H1 (cell line): ENCODE results near the gene ZNF415. TPM values are rescaled to one million over a fixed set of nuclear protein-coding genes. Genes with fewer than 3 reads are reported as not detected.

ENCODE experiments used
- CTCF ChIA-PET: fragments of 300-600 bp; sonication (Branson Sonifier 250); formaldehyde crosslinking; loops from one replicate; lab custom pipeline; 2021; ENCODE audit not compliant: partially characterized antibody; lab: Charles Lee
- POLR2A ChIA-PET: fragments of 300-600 bp; sonication (Branson Sonifier 250); formaldehyde crosslinking; loops from one replicate; lab custom pipeline; 2021; ENCODE audit warnings: inconsistent platforms; ENCODE audit not compliant: partially characterized antibody; lab: Charles Lee
- DNase-seq, 2 experiments: peaks; one replicate each; pipeline versions ENCODE4 v3.0.0 to v3.0.0-alpha.2; 2010 to 2022; ENCODE audit warnings: low spot score in 2 of 2, low read depth in 1 of 2, mixed read lengths in 1 of 2
- FAIRE-seq: peaks from 2 replicates; lab custom pipeline; 2011; peaks lifted over from hg19 to GRCh38; lab: Jason Lieb, UNC
- H2AFZ ChIP-seq: 2 replicates; pipeline ENCODE4 v1.8.1; 2012; ENCODE audit warnings: low read length, inconsistent platforms
- H2AK5ac ChIP-seq: 2 replicates; pipeline ENCODE4 v1.6.1; 2013; ENCODE audit warnings: low read depth, low read length
- H2BK120ac ChIP-seq: replicated peaks from 2 replicates; pipeline ENCODE3; 2013; ENCODE audit warnings: low read depth, low read length, inconsistent platforms
- H2BK12ac ChIP-seq: 2 replicates; pipeline ENCODE4 v1.6.1; 2013; ENCODE audit warnings: low read depth, low read length
- H2BK15ac ChIP-seq: 2 replicates; pipeline ENCODE4 v1.6.1; 2013; ENCODE audit warnings: low read length
- H2BK20ac ChIP-seq: 2 replicates; pipeline ENCODE4 v1.6.1; 2013; ENCODE audit warnings: low read length
- H2BK5ac ChIP-seq: 2 replicates; pipeline ENCODE4 v1.6.1; 2013; ENCODE audit warnings: low read depth, low read length
- H3K14ac ChIP-seq: 2 replicates; pipeline ENCODE4 v1.6.1; 2013; ENCODE audit warnings: inconsistent platforms; ENCODE audit not compliant: insufficient read length
- H3K18ac ChIP-seq: 2 replicates; pipeline ENCODE4 v1.6.1; 2013; ENCODE audit warnings: low read length; ENCODE audit errors: extremely low read depth
- H3K23ac ChIP-seq: 2 replicates; pipeline ENCODE4 v1.6.1; 2013; ENCODE audit warnings: inconsistent platforms; ENCODE audit not compliant: insufficient read length
- H3K23me2 ChIP-seq: 2 replicates; pipeline ENCODE4 v1.6.1; 2013; ENCODE audit warnings: low read depth, low read length
- H3K27ac ChIP-seq: 2 replicates; pipeline ENCODE4 v1.6.1; 2011; ENCODE audit warnings: low read depth, low read length, inconsistent platforms
- H3K27me3 ChIP-seq, 4 experiments: replicated peaks in 1 of 4; 1 replicate in 1 of 4; 2 replicates in 3 of 4; pipeline versions ENCODE4 v1.6.1 to v1.8.1; 2011 to 2013; ENCODE audit warnings: low read length in 3 of 4, mild to moderate bottlenecking in 3 of 4, inconsistent platforms in 2 of 4, mixed read lengths in 2 of 4, moderate library complexity in 1 of 4; ENCODE audit not compliant: control insufficient read depth in 3 of 4, insufficient read depth in 3 of 4; ENCODE audit errors: extremely low read depth in 1 of 4
- H3K36me3 ChIP-seq, 4 experiments: 2 replicates each; pipeline versions ENCODE4 v1.6.1 to v1.8.1; 2011 to 2013; ENCODE audit warnings: mild to moderate bottlenecking in 4 of 4, low read length in 3 of 4, moderate library complexity in 2 of 4, control low read depth in 1 of 4, inconsistent platforms in 1 of 4; ENCODE audit not compliant: insufficient read depth in 4 of 4, control insufficient read depth in 2 of 4
- H3K4ac ChIP-seq: replicated peaks from 2 replicates; pipeline ENCODE3; 2013; ENCODE audit warnings: low read length, low read depth, mixed read lengths, inconsistent platforms; ENCODE audit not compliant: insufficient read length
- H3K4me1 ChIP-seq, 4 experiments: replicated peaks in 1 of 4; 1 replicate in 1 of 4; 2 replicates in 3 of 4; pipeline versions ENCODE4 v1.6.1 to v1.8.1; 2011 to 2013; ENCODE audit warnings: low read length in 3 of 4, inconsistent platforms in 2 of 4, mixed read lengths in 1 of 4; ENCODE audit not compliant: insufficient read depth in 4 of 4, control insufficient read depth in 3 of 4
- H3K4me2 ChIP-seq, 2 experiments: 2 replicates each; pipeline versions ENCODE4 v1.6.1 to v1.8.1; 2011 to 2013; ENCODE audit warnings: low read depth in 2 of 2, low read length in 2 of 2, control low read depth in 1 of 2, inconsistent platforms in 1 of 2, mild to moderate bottlenecking in 1 of 2; ENCODE audit not compliant: insufficient read depth in 1 of 2
- H3K4me3 ChIP-seq, 4 experiments: fragments of 200-600, 300-600 bp in 1 of 4; sonication (generic), shearing (Covaris generic), sonication (Bioruptor Twin) in 1 of 4; 2 replicates each; pipeline versions ENCODE4 v1.5.1 to v1.8.1; 2011 to 2016; ENCODE audit warnings: low read length in 4 of 4, low read depth in 3 of 4, control low read depth in 2 of 4, inconsistent platforms in 2 of 4, mild to moderate bottlenecking in 2 of 4, mixed read lengths in 1 of 4, moderate library complexity in 1 of 4; ENCODE audit not compliant: insufficient read depth in 2 of 4; ENCODE audit errors: extremely low read depth in 1 of 4
- H3K56ac ChIP-seq: replicated peaks from 2 replicates; pipeline ENCODE3; 2013; ENCODE audit warnings: low read depth, mild to moderate bottlenecking, mixed read lengths, low read length, inconsistent platforms; ENCODE audit not compliant: insufficient read length
- H3K79me1 ChIP-seq: 2 replicates; pipeline ENCODE4 v1.6.1; 2013; ENCODE audit warnings: low read depth, low read length, control low read depth
- H3K79me2 ChIP-seq, 2 experiments: 2 replicates each; pipeline versions ENCODE4 v1.6.1 to v1.8.1; 2012 to 2013; ENCODE audit warnings: low read length in 2 of 2, mild to moderate bottlenecking in 2 of 2, inconsistent platforms in 1 of 2; ENCODE audit not compliant: insufficient read depth in 2 of 2, control insufficient read depth in 1 of 2
- H3K9ac ChIP-seq, 4 experiments: replicated peaks in 1 of 4; 1 replicate in 1 of 4; 2 replicates in 3 of 4; pipeline versions ENCODE4 v1.6.1 to v1.8.1; 2011 to 2013; ENCODE audit warnings: low read depth in 3 of 4, low read length in 3 of 4, control low read depth in 2 of 4, mild to moderate bottlenecking in 2 of 4, moderate library complexity in 2 of 4, inconsistent platforms in 1 of 4; ENCODE audit errors: extremely low read depth in 1 of 4
- H3K9me3 ChIP-seq, 2 experiments: 2 replicates each; pipeline versions ENCODE4 v1.6.1 to v1.8.1; 2012 to 2013; ENCODE audit warnings: mild to moderate bottlenecking in 2 of 2, moderate library complexity in 2 of 2, control low read depth in 1 of 2, inconsistent platforms in 1 of 2, low read depth in 1 of 2, low read length in 1 of 2, mixed read lengths in 1 of 2; ENCODE audit not compliant: insufficient read depth in 2 of 2
- H4K20me1 ChIP-seq, 2 experiments: replicated peaks in 1 of 2; 2 replicates each; pipeline versions ENCODE3 to v1.8.1; 2011 to 2013; ENCODE audit warnings: inconsistent platforms in 2 of 2, low read length in 2 of 2, mild to moderate bottlenecking in 1 of 2; ENCODE audit not compliant: insufficient read depth in 2 of 2, control insufficient read depth in 1 of 2
- H4K5ac ChIP-seq: 2 replicates; pipeline ENCODE4 v1.6.1; 2013; ENCODE audit warnings: low read length, low read depth, mixed read lengths, inconsistent platforms; ENCODE audit not compliant: insufficient read length
- H4K8ac ChIP-seq: 2 replicates; pipeline ENCODE4 v1.8.0; 2013; ENCODE audit warnings: mild to moderate bottlenecking, moderate library complexity, low read length, inconsistent platforms; ENCODE audit not compliant: insufficient read depth; ENCODE audit errors: extremely low read depth
- H4K91ac ChIP-seq: replicated peaks from 2 replicates; pipeline ENCODE3; 2013; ENCODE audit warnings: low read length, mixed read lengths, inconsistent platforms; ENCODE audit not compliant: insufficient read length
- CBX8 ChIP-seq: fragments of 300-800, 300-1000 bp; sonication (generic); IDR thresholded peaks from 2 replicates; pipeline ENCODE4 v1.7.1; 2016; ENCODE audit warnings: low read depth, low read length, borderline replicate concordance
- E2F6 ChIP-seq: IDR thresholded peaks from 2 replicates; pipeline ENCODE4 v1.6.1; 2012; ENCODE audit warnings: inconsistent platforms
- FOSL1 ChIP-seq: IDR thresholded peaks from 2 replicates; pipeline ENCODE4 v1.6.1; 2011; ENCODE audit warnings: mild to moderate bottlenecking, low read depth, low read length, moderate library complexity; ENCODE audit not compliant: insufficient read depth
- GTF2F1 ChIP-seq: IDR thresholded peaks from 2 replicates; pipeline ENCODE4 v1.6.1; 2012; ENCODE audit warnings: low read depth, low read length, improper control_type of control experiment, borderline replicate concordance
- HDAC6 ChIP-seq: IDR thresholded peaks from one replicate; pipeline ENCODE4 v1.7.1; 2012; ENCODE audit warnings: low read depth, mild to moderate bottlenecking, inconsistent platforms, low read length, moderate library complexity
- NANOG ChIP-seq: IDR thresholded peaks from 2 replicates; pipeline ENCODE4 v1.6.1; 2011; ENCODE audit warnings: low read length, low read depth, mild to moderate bottlenecking, inconsistent platforms; ENCODE audit not compliant: insufficient read depth, poor library complexity, severe bottlenecking
- RXRA ChIP-seq: IDR thresholded peaks from 2 replicates; pipeline ENCODE4 v1.6.1; 2011; ENCODE audit warnings: low read depth, mild to moderate bottlenecking, low read length, moderate library complexity; ENCODE audit not compliant: insufficient read depth
- SIX5 ChIP-seq: IDR thresholded peaks from 2 replicates; pipeline ENCODE4 v1.6.1; 2011; ENCODE audit warnings: mild to moderate bottlenecking, low read depth, low read length
- SP4 ChIP-seq: IDR thresholded peaks from 2 replicates; pipeline ENCODE4 v1.6.1; 2012; ENCODE audit warnings: low read length, inconsistent platforms
- TAF7 ChIP-seq: optimal IDR thresholded peaks from 2 replicates; pipeline ENCODE3; 2011; ENCODE audit warnings: low read depth, mild to moderate bottlenecking, inconsistent platforms, low read length, moderate library complexity, borderline replicate concordance
- TEAD4 ChIP-seq: IDR thresholded peaks from 2 replicates; pipeline ENCODE4 v1.6.1; 2012; ENCODE audit warnings: low read depth, low read length, inconsistent platforms, mixed read lengths
- YY1 ChIP-seq: IDR thresholded peaks from 2 replicates; pipeline ENCODE4 v1.6.1; 2011; ENCODE audit warnings: low read depth, mild to moderate bottlenecking, low read length
- ZNF274 ChIP-seq: IDR thresholded peaks from 2 replicates; pipeline ENCODE4 v1.7.0; 2012; ENCODE audit warnings: low read length, borderline replicate concordance; ENCODE audit errors: extremely low read depth
- WGBS, 2 experiments: shearing (Covaris generic) in 1 of 2; methylation state at CpG; one replicate each; pipeline versions ENCODE4 v1.1.6 to v1.1.7; 2013 to 2015; ENCODE audit warnings: low lambda C conversion rate in 2 of 2, mixed read lengths in 2 of 2, inconsistent platforms in 1 of 2, low coverage in 1 of 2, missing lambda C conversion rate in 1 of 2; ENCODE audit not compliant: insufficient replicate concordance in 2 of 2, insufficient coverage in 1 of 2, insufficient read length in 1 of 2; ENCODE audit errors: extremely low coverage in 1 of 2, missing lambda C conversion rate in 1 of 2; 5-methylcytosine and 5-hydroxymethylcytosine counted together
- polyA plus RNA-seq, 7 experiments: library from polyadenylated mRNA; depleted of rRNA in 3 of 7; stranded (reverse) in 5 of 7; unstranded in 2 of 7; fragments of >200 nt in 5 of 7; fragments of 200-250 nt in 2 of 7; gene quantifications; 1 replicate in 5 of 7; 2 replicates in 1 of 7; 4 replicates in 1 of 7; pipeline versions ENCODE4 v1.2.1 to v1.2.3, GENCODE V29; 2011 to 2013; ENCODE audit warnings: missing spikeins in 2 of 7, mixed read lengths in 2 of 7
- total RNA-seq: library from RNA; stranded (reverse); fragmentation: NEBNext Ultra II Directional; extraction: Animal tissue kit (Norgen Biotek cat#: 25700); gene quantifications from 2 replicates; pipeline ENCODE4 v1.2.1, GENCODE V29; 2021

ZNF415 gene
- total and polyA plus RNA-seq, 2 of the 8 experiments (the other 6 are each of a cell fraction or from before 2014, with no cell fraction given) = 5.8 to 9.7 TPM

- H4K8ac ChIP-seq = peak overlapping the region; percentile 95
- no peak for DNase-seq
- CTCF ChIA-PET = interaction anchor here (1.7 kb wide), 1 partner anchor 11 kb away, joined by 8 read pairs; no protein-coding TSS in a partner anchor
- TF ChIP-seq CBX8 (no peak), TEAD4 (no peak), TAF7 (no peak), FOSL1 (no peak), E2F6 (no peak), YY1 (no peak), HDAC6 (no peak), NANOG (no peak), SIX5 (no peak), SP4 (no peak), GTF2F1 (no peak), RXRA (no peak), ZNF274 (no peak)
Observed at GRCh38 chr19:53102756-53103233, 29.9 kb downstream of the ZNF415 start.

More at GRCh38 chr19:53102756-53103233, 29.9 kb downstream of the ZNF415 start:
- Histone ChIP-seq H2BK12ac (no peak overlapping the region), H3K23me2 (peaks cover 13% of the 10 kb centered on the region), H3K4ac (no peak overlapping the region), H3K79me2 (peaks cover 3 to 32% of the 10 kb centered on the region in 2 experiments; a peak in 3 of 4 replicates), H3K27me3 (no peaks in the 10 kb centered on the region; a peak in 1 of 7 replicates), H3K4me1 (peaks cover 0 to 8% (median 2%) of the 10 kb centered on the region in 4 experiments; a peak in 2 of 7 replicates), H2BK5ac (peak overlapping the region; percentile 75; the same call in 1 of the 2 replicates), H3K56ac (peak overlapping the region; percentile 86), H2BK20ac (no peak overlapping the region), H3K14ac (no peak overlapping the region), H4K20me1 (peaks cover 0 to 4% of the 10 kb centered on the region in 2 experiments), H3K79me1 (peaks cover 8% of the 10 kb centered on the region), H3K36me3 (peaks cover 0 to 1% (median 0%) of the 10 kb centered on the region in 4 experiments; a peak in 2 of 8 replicates), H4K5ac (peak overlapping the region; percentile 95), H3K4me3 (peak overlapping the region; percentile 86 to 99 (median 98)), H4K91ac (no peak overlapping the region), H3K23ac (no peak overlapping the region), H2BK15ac (no peak overlapping the region), H3K9me3 (no peaks in the 10 kb centered on the region), H2AK5ac (no peak overlapping the region), H3K27ac (peak overlapping the region; percentile 85), H3K18ac (no peak overlapping the region), H3K4me2 (peak overlapping the region; percentile 77 to 99), H3K9ac (peak overlapping the region; percentile 75 to 82 (median 79)), H2AFZ (no peak overlapping the region), H2BK120ac (no peak overlapping the region)
- FAIRE-seq = no peak
- WGBS, 2 experiments = 3% methylated on average over 22 of the region's 33 CpGs; no CpG with 5 or more reads in 1 of the 2 experiments
- POLR2A ChIA-PET = interaction anchor here (0.6 to 1.6 kb wide), 2 partner anchors 12 to 912 kb away, joined by 3 to 4 read pairs; no protein-coding TSS in a partner anchor
